ENCODE data around the gene LRRC8B.

GRCh38 chr1:89565521-89565920 lies 40.9 kb downstream of the LRRC8B start:
- TF ChIP-seq CTCF (IDR thresholded peaks at IDR 0.05) (no peak), POLR2A (IDR thresholded peaks at IDR 0.05) (no peak)
